ENCODE results near the gene ARHGAP24.
"Not testable (repeated sequence)": the region's sequence is repeated elsewhere in the genome, so short reads cannot be mapped to it uniquely, and the experiment has no call there.

Gene ARHGAP24

DNA sequence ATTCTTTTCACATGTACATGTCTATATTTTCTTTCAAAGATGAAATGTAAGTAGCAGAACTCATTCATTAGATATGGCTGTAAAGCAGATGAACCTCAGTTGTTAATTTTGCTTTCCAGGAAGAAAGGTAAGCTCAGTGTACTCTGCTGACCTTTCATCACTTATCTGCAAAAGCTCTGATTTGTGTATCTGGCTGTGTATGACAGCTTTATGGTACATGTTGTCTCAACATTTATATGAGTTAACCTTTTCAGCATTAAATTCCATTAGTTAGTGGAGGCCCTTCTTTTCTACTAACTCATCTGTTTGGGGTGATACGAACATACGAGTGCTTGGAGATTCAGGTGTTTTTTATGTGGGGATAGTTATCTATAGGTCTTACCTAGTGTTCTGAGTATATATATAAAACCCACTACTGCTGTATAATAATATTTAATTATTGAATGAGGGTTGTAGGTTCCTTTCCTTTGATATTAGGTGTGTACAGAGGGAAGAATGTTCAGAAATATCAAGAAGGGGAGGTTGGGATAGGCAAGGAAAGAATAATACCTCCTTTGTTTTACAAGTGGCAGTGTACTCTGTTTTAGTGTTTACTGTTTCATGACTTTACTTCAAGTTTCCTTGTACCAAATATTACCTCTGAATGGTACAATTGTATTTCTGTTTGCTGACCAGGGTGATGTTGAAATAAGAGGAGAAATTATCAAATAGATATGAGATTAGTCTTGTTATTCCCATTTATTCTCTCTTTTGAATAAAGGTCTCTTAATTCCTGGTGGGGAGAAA is 395.5 kb downstream of the ARHGAP24 start:
- DNase-seq, result no peak

DNA sequence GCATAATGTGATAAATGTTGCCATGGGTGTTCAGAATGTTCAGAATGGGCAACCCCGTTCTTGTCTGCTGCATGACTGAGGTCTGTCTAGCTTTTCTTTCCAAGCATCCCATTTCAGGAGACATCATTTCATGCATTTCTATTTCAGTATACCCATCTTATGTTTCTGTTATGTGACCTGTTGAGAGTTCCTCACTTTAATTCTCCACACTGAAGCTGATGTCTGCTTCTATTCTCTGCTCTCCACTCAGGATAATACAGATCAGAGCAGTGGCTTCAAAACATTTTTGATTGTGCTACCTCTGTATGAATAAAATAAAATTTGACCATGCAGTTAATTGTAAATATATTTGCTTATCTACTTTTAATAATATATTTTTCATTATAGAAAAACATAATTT is 398.6 kb downstream of the ARHGAP24 start:
- no peak for DNase-seq

DNA sequence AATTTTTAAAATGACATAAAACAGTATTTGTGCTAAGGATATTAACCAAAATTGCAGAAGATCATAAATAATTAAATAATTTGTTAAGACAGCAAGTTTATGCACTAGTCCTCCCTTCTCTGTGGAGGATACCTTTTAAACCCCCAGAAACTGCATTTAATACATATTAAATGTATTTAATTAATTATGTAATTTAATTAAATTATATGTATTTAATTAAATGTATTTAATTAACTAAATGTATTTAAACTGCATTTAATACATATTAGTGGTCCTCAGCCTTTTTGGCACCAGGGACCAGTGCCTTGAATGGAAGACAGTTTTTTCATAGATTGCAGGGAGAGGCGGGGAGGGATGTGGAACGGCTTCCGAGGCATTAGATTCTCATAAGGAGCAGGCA is 404.6 kb downstream of the ARHGAP24 start:
- DNase-seq, result no peak

DNA sequence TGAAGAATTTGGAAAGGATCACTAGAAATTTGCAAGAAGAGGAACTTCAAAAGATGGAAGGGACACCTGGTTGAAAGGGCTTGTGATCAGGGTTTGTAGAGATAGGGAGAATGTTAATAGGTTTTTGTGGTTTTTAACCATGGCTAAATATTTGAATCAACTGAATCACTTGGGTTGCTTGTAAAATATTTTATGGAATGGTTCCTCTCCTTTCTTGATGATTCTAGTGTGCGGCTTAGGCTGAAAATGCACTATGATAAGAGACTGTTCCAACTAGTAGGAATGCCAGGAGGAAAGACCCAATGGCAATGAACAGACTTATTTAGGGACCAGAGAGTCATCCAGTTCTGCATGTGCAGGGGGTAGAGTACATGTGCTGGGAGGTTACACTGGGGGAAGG is 408.2 kb downstream of the ARHGAP24 start:
- DNase-seq, result no peak

DNA sequence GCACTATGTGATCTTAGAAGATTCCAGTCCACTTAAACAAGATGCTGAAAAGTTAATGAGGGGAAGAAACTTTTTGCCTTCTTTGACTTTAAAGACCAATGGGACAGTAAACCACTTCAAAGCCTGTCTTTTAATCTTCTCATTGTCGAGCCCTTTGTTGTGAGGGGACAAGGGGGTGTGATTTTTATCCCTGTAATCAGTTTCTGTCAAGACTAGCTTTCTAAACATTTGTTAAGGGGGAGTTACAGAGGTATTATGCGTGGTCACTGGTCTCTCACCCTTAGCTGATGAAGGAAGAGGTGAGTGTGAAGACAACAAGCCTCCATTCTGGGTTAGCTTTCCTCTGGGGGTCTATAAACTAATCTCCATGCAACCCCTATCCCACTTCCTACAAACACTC is 409.3 kb downstream of the ARHGAP24 start:
- no peak for DNase-seq

DNA sequence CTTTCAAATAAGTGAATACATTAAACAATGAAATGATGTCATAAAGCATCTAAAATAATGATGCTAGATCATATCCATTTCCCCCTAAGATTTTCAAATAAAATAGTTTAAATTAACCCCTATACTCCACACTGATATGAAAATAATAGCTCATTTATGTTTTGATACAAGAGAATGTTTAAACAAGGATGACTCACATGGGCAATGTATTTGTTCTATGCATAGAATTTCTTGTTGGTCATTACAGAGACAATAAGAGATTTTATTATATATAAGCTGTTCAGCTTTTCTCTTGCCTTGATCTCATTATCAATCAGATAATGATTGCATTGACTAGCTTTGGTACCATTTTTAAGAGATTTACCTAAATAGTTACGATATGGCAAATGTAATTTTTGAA is 411.7 kb downstream of the ARHGAP24 start:
- DNase-seq, result no peak

DNA sequence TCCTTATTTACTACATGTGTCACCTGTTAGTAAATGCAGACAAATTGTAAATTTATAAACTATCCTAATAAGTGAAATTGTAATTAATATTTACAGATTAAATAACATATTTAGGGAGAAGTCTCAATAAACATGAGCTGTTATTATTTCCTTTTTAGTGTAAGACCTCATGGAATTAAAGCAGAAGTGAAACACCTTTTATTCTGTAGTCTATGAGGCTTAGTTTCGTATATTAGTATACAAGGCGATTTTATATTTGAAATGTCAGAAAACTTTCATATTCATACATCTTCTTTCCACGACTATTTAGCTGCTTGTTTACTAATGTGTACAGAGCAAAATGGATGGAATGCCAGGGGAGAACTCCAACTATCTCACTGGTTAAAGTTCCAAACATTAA is 414.4 kb downstream of the ARHGAP24 start:
- DNase-seq, result no peak

DNA sequence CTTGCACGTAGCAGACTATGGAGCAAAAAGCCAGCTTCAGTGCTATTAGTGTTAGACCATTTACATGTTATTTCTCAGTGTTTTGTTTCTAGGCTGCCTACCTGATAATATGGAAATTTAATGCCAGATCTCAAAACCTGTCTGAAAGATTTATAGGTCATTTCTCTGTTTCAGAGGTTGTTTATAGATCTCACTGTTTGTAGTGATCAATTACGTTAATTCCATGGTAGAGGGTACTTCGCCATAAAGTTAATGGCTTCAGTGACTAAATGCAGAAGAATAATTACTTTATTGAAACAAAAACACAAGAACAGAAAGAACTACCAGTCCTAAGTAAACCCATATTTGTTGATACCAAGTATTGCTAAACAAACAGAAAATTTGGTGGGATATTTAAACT is 420.8 kb downstream of the ARHGAP24 start:
- DNase-seq, result no peak

DNA sequence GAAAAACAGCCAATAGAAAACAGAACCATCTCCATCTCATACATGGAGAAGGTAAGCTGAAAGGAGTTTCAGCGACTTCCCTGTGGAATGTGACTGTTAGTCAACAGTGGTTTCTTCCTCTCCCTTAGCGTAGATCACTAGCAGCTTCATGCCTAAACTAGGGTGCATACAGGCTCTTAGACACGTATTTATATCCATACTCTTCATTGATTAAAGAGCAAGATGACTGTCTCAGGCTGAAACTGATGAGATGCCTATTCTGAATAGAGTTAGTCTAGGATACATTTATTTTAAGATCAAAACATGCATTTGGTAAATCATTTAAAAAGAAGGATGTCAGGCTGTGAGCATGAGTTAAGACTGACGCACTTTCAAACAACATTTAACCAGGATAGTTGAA is 423.3 kb downstream of the ARHGAP24 start:
- no peak for DNase-seq

DNA sequence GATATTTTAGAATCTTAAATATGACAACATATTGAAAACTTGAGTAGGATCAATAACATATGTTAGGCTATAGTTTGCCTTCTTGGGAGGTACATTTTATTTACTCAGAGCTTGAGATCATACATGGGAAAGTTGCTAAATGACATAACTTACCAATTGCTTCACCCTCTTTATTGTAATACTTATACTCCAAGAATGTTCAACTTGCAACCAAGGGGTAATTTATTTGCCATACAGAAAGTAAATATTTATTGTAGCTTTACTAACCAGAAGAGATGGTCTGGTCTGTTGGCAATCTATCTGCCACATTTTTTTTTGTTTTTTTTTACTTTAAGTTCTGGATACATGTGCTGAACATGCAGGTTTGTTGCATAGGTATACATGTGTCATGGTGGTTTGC is 426.6 kb downstream of the ARHGAP24 start:
- no peak for DNase-seq

DNA sequence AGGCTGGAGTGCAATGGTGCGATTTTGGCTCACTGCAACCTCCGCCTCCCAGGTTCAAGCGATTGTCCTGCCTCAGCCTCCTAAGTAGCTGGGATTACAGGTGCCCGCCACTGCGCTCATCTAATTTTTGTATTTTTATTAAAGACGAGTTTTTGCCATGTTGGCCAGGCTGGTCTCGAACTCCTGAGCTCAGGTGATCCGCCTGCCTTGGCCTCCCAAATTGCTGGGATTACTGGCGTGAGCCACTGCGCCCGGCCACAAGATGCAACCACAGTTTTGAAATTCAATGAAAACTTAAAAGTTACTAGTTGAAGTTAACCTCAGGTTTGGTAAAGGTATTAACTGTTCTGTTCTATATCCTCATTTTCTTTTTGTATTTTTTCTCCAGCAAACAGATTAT is 427.7 kb downstream of the ARHGAP24 start:
- not testable (repeated sequence) for DNase-seq

DNA sequence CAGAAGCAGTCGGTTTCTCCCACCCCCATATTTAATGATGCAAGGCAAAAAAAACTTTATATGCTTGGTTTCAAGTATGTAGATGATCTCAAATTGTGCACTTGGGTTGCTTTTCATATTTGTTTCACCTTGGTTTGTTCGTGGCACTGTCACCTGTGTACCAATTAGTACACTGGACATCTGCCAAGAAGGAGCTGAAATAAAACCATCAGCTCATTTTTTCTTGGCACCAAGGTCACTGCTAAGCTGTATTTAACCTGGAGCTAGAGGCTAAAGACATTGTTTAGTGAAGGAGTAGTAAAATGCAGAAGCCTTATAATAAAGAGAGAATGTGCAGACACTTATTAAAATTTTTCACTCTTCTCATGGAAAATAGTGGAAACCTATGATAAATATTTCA is 430.8 kb downstream of the ARHGAP24 start:
- DNase-seq, result peak; percentile 2 to 5

DNA sequence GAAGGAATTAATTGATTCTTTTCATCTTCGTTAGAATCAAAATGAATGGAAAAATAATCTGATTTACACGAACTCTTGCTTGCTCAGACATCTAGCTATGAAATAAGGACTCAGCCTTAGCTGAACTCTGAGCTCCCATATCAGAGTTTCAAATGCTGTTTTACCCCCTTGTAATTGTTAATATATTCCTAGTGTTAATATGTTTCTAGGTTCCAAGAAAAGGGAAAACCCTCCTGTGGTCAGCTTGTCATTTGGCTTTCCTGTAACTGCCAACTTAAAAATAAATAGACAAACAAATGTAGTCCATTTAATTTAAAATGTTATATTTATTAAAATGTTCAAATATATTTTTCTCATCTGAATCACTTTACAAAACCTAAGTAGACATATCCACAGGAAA is 432.1 kb downstream of the ARHGAP24 start:
- DNase-seq, result no peak

DNA sequence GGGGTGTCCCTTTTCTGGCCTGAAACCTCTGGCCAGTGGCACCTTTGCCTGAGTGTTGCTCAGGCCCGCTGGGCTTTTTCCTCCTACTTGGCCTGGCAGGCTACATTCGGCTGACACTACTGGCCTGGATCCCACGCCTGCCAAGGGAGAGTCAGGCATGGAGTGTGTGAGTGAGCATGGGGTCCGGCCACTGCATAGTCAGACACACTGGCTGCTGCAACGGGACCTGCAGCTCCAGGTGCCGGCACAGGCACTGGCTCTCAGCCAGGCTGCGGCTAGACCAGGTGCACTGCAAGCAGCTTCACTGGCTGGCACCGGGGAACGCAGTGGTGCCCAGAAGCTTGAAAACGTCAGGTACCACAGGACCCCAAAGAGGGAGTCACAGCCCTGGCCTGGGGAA is 434.9 kb downstream of the ARHGAP24 start:
- peak; percentile 15 to 50 for DNase-seq

DNA sequence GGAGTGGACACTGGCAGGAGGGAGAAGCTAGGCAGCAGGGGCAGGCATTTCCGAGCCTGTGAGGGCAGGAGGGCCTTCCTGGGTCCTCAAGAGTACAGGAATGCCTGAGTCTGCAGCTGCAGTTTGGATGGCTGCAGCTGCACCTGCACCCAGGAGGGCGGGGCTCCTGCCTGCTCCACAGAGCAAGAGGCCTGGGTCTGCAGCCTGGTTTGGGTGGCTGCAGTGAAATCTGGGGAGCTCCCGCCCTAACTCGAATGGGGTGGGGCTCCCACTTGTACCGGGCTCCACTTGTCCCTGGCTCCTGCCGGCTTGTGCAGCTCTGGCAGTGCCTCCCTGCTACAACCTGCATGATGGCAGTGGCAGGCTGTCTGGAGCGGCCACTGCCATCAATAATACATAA is 436.0 kb downstream of the ARHGAP24 start:
- DNase-seq, result no peak

DNA sequence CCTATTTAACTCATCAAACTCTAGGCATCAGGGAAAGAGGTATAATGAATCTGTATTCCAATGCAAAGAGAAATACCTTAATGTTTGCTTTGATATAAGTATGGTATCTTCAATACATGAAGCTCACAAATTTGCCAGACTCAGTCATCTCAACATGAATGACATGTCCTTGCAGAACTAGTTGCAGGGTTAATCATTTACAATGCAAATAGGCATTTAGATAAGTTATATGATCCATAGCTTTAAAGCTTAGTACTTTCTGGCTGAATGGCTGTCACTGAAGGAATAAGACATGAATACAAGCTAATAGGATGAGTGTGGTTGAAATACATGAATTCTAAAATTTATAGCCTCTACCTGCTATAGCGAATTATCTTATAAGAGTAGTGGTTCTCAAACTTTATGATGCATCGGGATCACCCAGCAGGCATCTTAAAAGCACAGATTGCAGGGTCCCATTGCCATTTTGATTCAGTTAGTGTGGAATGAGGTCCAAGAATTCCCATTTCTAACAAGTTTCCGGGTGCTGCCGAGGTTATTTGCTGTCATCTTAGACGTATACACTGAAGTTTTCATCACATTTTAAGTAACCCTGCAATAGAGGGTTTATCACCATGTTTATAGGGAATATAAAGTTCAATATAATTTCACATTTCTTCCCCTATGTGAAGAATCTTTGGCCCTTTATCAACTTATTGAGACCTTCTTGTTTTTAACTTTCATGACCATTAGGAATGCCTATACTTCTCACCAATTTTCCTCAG is 439.2 kb downstream of the ARHGAP24 start:
- no peak for DNase-seq

DNA sequence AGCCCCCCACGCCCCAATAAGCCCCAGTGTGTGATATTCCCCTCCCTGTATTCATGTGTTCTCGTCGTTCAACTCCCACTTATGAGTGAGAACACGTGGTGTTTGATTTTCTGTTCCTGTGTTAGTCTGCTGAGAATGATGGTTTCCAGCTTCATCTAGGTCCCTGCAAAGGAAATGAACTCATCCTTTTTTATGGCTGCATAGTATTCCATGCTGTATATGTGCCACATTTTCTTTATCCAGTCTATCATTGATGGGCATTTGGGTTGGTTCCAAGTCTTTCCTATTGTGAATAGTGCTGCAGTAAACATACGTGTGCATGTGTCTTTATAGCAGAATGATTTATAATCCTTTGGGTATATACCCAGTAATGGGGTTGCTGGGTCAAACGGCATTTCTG is 440.6 kb downstream of the ARHGAP24 start:
- DNase-seq, result not testable (repeated sequence)

DNA sequence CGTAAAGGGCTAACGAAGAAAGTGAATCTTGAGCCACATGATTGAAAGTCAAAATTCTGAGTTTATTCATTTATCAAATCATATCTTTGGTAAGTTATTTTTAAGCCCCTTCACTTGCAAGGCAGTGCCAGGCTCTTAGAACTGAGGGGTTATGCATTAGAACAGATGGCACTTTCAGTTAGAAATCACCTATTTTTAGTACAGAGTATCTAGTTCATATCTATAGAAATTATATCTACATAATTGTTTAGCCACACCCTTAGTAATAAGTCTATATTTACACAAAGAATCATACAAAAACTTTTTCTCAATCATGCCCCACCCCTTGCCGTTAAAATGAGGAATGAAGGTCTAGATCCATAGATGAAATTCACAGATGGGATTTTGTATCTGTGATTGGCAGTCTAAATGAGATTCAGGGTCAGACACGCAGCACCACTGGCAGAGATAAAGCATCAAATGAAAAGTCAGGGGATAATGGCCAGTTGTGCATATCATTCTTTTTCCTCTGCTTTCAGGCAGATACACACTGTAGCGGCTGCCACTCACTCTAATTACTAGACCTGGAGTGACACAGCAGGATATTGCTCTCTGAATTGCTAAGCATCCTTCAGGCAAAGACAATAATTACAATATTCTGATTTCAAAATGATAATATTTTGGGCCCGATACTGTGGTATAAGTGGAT is 444.4 kb downstream of the ARHGAP24 start:
- no peak for DNase-seq

DNA sequence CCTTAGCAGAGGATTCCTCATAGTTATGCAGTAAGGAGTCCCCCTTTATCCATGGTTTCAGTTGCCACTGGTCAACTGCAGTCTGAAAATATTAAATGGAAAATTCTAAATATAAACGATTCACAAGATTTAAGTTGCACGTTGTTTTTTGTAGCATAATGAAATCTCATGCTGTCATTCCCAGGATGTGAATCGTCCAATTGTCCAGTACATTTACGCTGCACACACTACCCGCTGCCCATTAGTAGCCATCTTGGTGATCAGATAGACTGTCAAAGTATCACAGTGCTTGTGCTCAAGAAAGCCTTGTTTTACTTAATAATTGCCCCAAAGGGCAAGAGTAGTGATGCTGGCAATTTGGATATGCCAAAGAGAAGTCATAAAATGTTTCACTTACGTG is 450.1 kb downstream of the ARHGAP24 start:
- DNase-seq, result no peak

DNA sequence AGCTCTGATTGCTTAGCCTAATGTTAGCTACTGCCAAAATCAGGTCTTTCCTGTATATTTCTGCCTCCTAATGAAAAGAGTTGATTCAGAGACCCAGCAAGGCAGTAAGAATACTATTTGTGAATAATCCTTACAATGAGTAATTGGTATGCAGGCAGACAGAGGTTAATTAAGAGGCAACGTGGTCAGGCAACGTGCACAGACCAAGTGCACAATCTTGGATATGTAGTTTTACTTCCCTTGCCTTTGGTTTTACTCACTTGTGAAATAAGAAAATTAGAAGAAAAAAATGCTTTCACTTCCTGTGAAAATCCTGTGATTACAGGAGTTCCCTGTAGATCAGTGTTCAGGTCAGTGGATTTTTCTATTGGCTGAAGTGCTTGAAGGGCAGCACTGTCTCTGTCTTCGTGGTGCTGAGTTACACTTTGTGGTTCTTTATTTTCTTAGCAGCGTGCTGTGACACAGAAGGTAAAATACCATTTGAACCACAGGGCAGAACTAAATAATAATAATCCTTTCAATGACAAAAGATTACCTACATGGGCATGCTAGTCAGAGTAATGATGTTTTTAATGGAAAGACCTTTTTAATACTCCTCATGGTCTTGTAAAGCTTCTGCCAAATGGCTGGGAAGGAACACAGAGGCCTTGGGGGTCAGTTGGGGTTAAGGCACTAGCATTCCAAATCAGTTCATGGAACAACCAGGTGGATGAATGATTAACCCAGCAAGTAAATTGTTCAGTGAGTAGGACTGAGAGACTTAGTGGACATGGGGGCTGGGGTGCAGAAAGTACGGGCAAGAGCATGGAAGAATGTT is 454.0 kb downstream of the ARHGAP24 start:
- no peak for DNase-seq

DNA sequence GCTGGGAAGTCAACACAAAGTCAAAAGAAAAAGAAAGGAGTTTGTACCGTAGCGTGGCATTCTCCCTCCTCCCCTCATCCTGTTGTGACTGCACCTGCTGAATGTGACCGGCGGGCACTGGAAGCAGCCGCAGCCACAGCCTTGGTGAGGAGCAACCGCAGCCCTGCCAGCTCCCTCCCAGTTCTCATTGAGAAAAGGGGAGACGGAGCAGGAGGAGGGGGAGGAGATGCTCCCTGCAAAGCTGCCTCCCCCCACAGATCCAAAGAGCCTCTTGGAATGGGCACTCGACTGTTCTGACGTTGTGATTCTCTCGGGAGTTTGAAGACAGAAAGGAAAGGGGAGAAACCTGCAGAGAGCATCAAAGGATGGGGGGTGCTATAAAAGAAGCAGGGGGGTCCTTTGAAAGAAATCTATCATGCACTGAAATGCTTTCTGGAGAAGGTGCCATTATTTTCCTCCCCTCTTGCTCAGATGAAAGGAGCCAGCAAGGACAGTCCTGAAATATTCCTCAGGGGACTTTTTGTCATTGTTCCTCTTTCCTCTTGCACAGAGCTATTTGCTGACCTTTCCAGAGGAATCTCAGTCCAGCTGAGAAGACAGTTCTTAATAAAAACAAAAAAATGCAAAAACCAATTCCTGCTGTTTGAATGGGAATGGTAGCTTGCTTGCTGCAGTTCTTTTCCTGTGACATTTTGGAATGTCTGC is 455.2 kb downstream of the ARHGAP24 start:
- peak; percentile 35 to 53 for DNase-seq

Measured in SHP77 (cell line).